Activated CD4-positive, alpha-beta T cell treated with anti-CD3 and anti-CD28 coated beads for 48 hours (primary cell): ENCODE data around the gene C9.
"Not testable (repeated sequence)": the region's sequence is repeated elsewhere in the genome, so short reads cannot be mapped to it uniquely, and the experiment has no call there.

Experiments used
- DNase-seq: peaks from one replicate; pipeline ENCODE4 v3.0.0-alpha.2; 2020

Gene C9

GRCh38 chr5:39364367-39364766 lies at the start of gene C9:
TSS of gene C9 (minus strand) at chr5:39364495. CDS start at chr5:39364464, 31 bp downstream.
- DNase-seq = no peak

GRCh38 chr5:39413771-39414170 lies 49.5 kb upstream of the C9 start:
- DNase-seq = no peak

- no peak for DNase-seq
Observed at GRCh38 chr5:39412721-39413394, 48.6 kb upstream of the C9 start.

GRCh38 chr5:39411985-39412384 lies 47.7 kb upstream of the C9 start:
- DNase-seq = no peak

- DNase-seq = no peak
Observed at GRCh38 chr5:39411061-39411460, 46.8 kb upstream of the C9 start.

- no peak for DNase-seq
Observed at GRCh38 chr5:39409033-39409432, 44.7 kb upstream of the C9 start.

GRCh38 chr5:39405083-39405843 lies 41.0 kb upstream of the C9 start:
- DNase-seq = no peak

- not testable (repeated sequence) for DNase-seq
Observed at GRCh38 chr5:39403761-39404160, 39.5 kb upstream of the C9 start.

GRCh38 chr5:39402140-39402539 lies 37.8 kb upstream of the C9 start:
- DNase-seq = not testable (repeated sequence)

- DNase-seq = no peak
Observed at GRCh38 chr5:39400713-39401578, 36.7 kb upstream of the C9 start.

GRCh38 chr5:39399135-39400036 lies 35.1 kb upstream of the C9 start:
- no peak for DNase-seq

GRCh38 chr5:39396843-39397242 lies 32.5 kb upstream of the C9 start:
- no peak for DNase-seq

- DNase-seq = no peak
Observed at GRCh38 chr5:39395521-39395920, 31.2 kb upstream of the C9 start.

GRCh38 chr5:39394946-39395345 lies 30.7 kb upstream of the C9 start:
- no peak for DNase-seq

GRCh38 chr5:39390945-39391344 lies 26.6 kb upstream of the C9 start:
- DNase-seq = no peak

GRCh38 chr5:39387293-39387692 lies 23.0 kb upstream of the C9 start:
- DNase-seq = no peak

- DNase-seq = no peak
Observed at GRCh38 chr5:39384271-39384670, 20.0 kb upstream of the C9 start.

- DNase-seq = no peak
Observed at GRCh38 chr5:39381376-39381775, 17.1 kb upstream of the C9 start.

- DNase-seq = no peak
Observed at GRCh38 chr5:39379693-39380092, 15.4 kb upstream of the C9 start.

- DNase-seq = no peak
Observed at GRCh38 chr5:39377613-39378012, 13.3 kb upstream of the C9 start.

- DNase-seq = peak; percentile 43
Observed at GRCh38 chr5:39376293-39376714, 12.0 kb upstream of the C9 start.

- no peak for DNase-seq
Observed at GRCh38 chr5:39373791-39374190, 9.5 kb upstream of the C9 start.

- DNase-seq = no peak
Observed at GRCh38 chr5:39371367-39371635, 7.0 kb upstream of the C9 start.
